ENCODE results near the gene MINDY2.

GRCh38 chr15:58746174-58746573 lies 24.9 kb upstream of the MINDY2 start:
- no peak for TF ChIP-seq GABPA (IDR thresholded peaks at IDR 0.05; ENCODE audit: low read depth)
- TF ChIP-seq CTCF (IDR thresholded peaks at IDR 0.05; ENCODE audit: insufficient read depth, low read length): no peak
